Progenitor cell of endocrine pancreas (in vitro differentiated cells): ENCODE data around the gene ITPR3. TPM values are rescaled to one million over a fixed set of nuclear protein-coding genes. Genes with fewer than 3 reads are reported as not detected.

Experiments
- DNase-seq: peaks from one replicate; pipeline ENCODE4 v3.0.0; 2021; ENCODE audit warnings: low spot score; ENCODE audit not compliant: unreplicated experiment
- H3K27ac Mint-ChIP-seq: 2 replicates; pipeline ENCODE4 v1.8.0; 2021; ENCODE audit warnings: mild to moderate bottlenecking, moderate library complexity, mixed read lengths
- H3K27me3 Mint-ChIP-seq: 2 replicates; pipeline ENCODE4 v1.8.0; 2021; ENCODE audit warnings: mixed read lengths
- H3K36me3 Mint-ChIP-seq: 2 replicates; pipeline ENCODE4 v1.8.0; 2022; ENCODE audit warnings: mixed read lengths; ENCODE audit not compliant: insufficient read depth
- H3K4me1 Mint-ChIP-seq: 2 replicates; pipeline ENCODE4 v1.8.0; 2021; ENCODE audit warnings: low read depth, mixed read lengths
- H3K4me3 Mint-ChIP-seq: 2 replicates; pipeline ENCODE4 v1.8.0; 2021; ENCODE audit warnings: low read depth, mild to moderate bottlenecking, moderate library complexity, mixed read lengths
- H3K9me3 Mint-ChIP-seq: 2 replicates; pipeline ENCODE4 v1.8.0; 2021; ENCODE audit warnings: low read depth, mixed read lengths
- CTCF ChIP-seq: fragments of 200-600 bp; sonication (generic); IDR thresholded peaks from one replicate; pipeline ENCODE4 v1.5.0; 2021; ENCODE audit warnings: antibody characterized with exemption, mild to moderate bottlenecking; ENCODE audit not compliant: unreplicated experiment
- total RNA-seq: library from RNA; stranded (reverse); gene quantifications from 2 replicates; pipeline ENCODE4 v1.2.1, GENCODE V29; 2021

The ITPR3 gene
- total RNA-seq, 1 donor from 2014 or later, result 28.3 TPM

GRCh38 chr6:33639559-33639958 lies 18.4 kb downstream of the ITPR3 start:
- Mint-ChIP-seq H3K4me1 (peaks cover 45% of the 10 kb centered on the region), H3K4me3 (no peak overlapping the region), H3K27ac (peak overlapping the region; percentile 40), H3K36me3 (peaks cover 5% of the 10 kb centered on the region), H3K9me3 (no peaks in the 10 kb centered on the region), H3K27me3 (no peaks in the 10 kb centered on the region)
- TF ChIP-seq CTCF, result no peak
- no peak for DNase-seq

- Mint-ChIP-seq H3K27me3 (no peaks in the 10 kb centered on the region), H3K36me3 (peaks cover 5% of the 10 kb centered on the region), H3K4me1 (peaks cover 37% of the 10 kb centered on the region), H3K4me3 (no peak overlapping the region), H3K27ac (no peak overlapping the region), H3K9me3 (no peaks in the 10 kb centered on the region)
- no peak for TF ChIP-seq CTCF
- no peak for DNase-seq
These were observed 19.2 kb downstream of the ITPR3 start for GRCh38 chr6:33640361-33640760.

GRCh38 chr6:33641144-33641543 lies 20.0 kb downstream of the ITPR3 start:
- Mint-ChIP-seq H3K27me3 (no peaks in the 10 kb centered on the region), H3K4me3 (no peak overlapping the region), H3K27ac (no peak overlapping the region), H3K36me3 (peaks cover 5% of the 10 kb centered on the region), H3K9me3 (no peaks in the 10 kb centered on the region), H3K4me1 (peaks cover 32% of the 10 kb centered on the region)
- DNase-seq, result no peak
- no peak for TF ChIP-seq CTCF

- no peaks in the 10 kb centered on the region for H3K27me3 Mint-ChIP-seq
- no peak for DNase-seq
- no peak overlapping the region for H3K4me3 Mint-ChIP-seq
- no peak overlapping the region for H3K27ac Mint-ChIP-seq
- peaks cover 27% of the 10 kb centered on the region for H3K4me1 Mint-ChIP-seq
- H3K9me3 Mint-ChIP-seq, result no peaks in the 10 kb centered on the region
- peaks cover 5% of the 10 kb centered on the region for H3K36me3 Mint-ChIP-seq
- no peak for TF ChIP-seq CTCF
These were observed 20.5 kb downstream of the ITPR3 start for GRCh38 chr6:33641602-33642001.

GRCh38 chr6:33642897-33643296 lies 21.8 kb downstream of the ITPR3 start:
- Mint-ChIP-seq H3K36me3 (peaks cover 5% of the 10 kb centered on the region), H3K27me3 (no peaks in the 10 kb centered on the region), H3K4me3 (no peak overlapping the region), H3K4me1 (peaks cover 22% of the 10 kb centered on the region), H3K27ac (no peak overlapping the region), H3K9me3 (no peaks in the 10 kb centered on the region)
- DNase-seq, result no peak
- no peak for TF ChIP-seq CTCF
